Stimulated activated CD8-positive, alpha-beta memory T cell treated with anti-CD3 and anti-CD28 coated beads, Interleukin-15, amount 100 ng/mL, for 24 hours (primary cell): ENCODE data around the gene CYP26B1.
"Not testable (repeated sequence)": the region's sequence is repeated elsewhere in the genome, so short reads cannot be mapped to it uniquely, and the experiment has no call there.

ENCODE experiments used
- DNase-seq: peaks from one replicate; pipeline ENCODE4 v3.0.0-alpha.2; 2020; ENCODE audit warnings: low read depth

CYP26B1 gene

GRCh38 chr2:72109291-72109690, 38.4 kb downstream of the CYP26B1 start:
- DNase-seq: no peak

- DNase-seq: no peak
Measured at GRCh38 chr2:72108121-72108520, 39.5 kb downstream of the CYP26B1 start.

- no peak for DNase-seq
Measured at GRCh38 chr2:72106978-72107377, 40.7 kb downstream of the CYP26B1 start.

GRCh38 chr2:72104821-72105588, 42.7 kb downstream of the CYP26B1 start:
- DNase-seq: no peak

GRCh38 chr2:72103690-72104089, 44.0 kb downstream of the CYP26B1 start:
- DNase-seq: no peak

- DNase-seq: no peak
Measured at GRCh38 chr2:72103161-72103560, 44.5 kb downstream of the CYP26B1 start.

GRCh38 chr2:72098935-72099334, 48.7 kb downstream of the CYP26B1 start:
- DNase-seq: no peak

GRCh38 chr2:72097276-72097675, 50.4 kb downstream of the CYP26B1 start:
- DNase-seq: no peak

- no peak for DNase-seq
Measured at GRCh38 chr2:72096181-72096580, 51.5 kb downstream of the CYP26B1 start.

- DNase-seq: no peak
Measured at GRCh38 chr2:72095364-72095763, 52.3 kb downstream of the CYP26B1 start.

- no peak for DNase-seq
Measured at GRCh38 chr2:72094701-72095100, 53.0 kb downstream of the CYP26B1 start.

- DNase-seq: no peak
Measured at GRCh38 chr2:72092111-72092510, 55.6 kb downstream of the CYP26B1 start.

GRCh38 chr2:72090781-72091482, 56.7 kb downstream of the CYP26B1 start:
- no peak for DNase-seq

- no peak for DNase-seq
Measured at GRCh38 chr2:72090271-72090720, 57.4 kb downstream of the CYP26B1 start.

GRCh38 chr2:72089537-72089936, 58.1 kb downstream of the CYP26B1 start:
- no peak for DNase-seq

GRCh38 chr2:72089028-72089427, 58.6 kb downstream of the CYP26B1 start:
- DNase-seq: no peak

- DNase-seq: not testable (repeated sequence)
Measured at GRCh38 chr2:72086871-72087633, 60.6 kb downstream of the CYP26B1 start.

- no peak for DNase-seq
Measured at GRCh38 chr2:72085513-72085912, 62.1 kb downstream of the CYP26B1 start.

GRCh38 chr2:72085036-72085435, 62.6 kb downstream of the CYP26B1 start:
- no peak for DNase-seq

GRCh38 chr2:72084584-72084976, 63.1 kb downstream of the CYP26B1 start:
- DNase-seq: no peak

GRCh38 chr2:72083751-72084583, 63.7 kb downstream of the CYP26B1 start:
- no peak for DNase-seq

GRCh38 chr2:72082887-72083286, 64.8 kb downstream of the CYP26B1 start:
- DNase-seq: no peak
